K562 (cell line): ENCODE measurements around the gene SEC16A. TPM values are rescaled to one million over a fixed set of nuclear protein-coding genes. Genes with fewer than 3 reads are reported as not detected.
A peak's percentile ranks its signal among the peaks of the same experiment; 100 is the strongest.

ENCODE experiments used
- ATAC-seq: fragments of 200-7000 bp; cut with Tn5 transposase; 3 replicates; pipeline ENCODE4 v1.9.1; 2020; ENCODE audit warnings: moderate library complexity
- BruUV-seq: library from RNA; stranded (reverse); fragments of 400-500 nt; replicated peaks from 2 replicates; lab custom pipeline; 2021; lab: Mats Ljungman, UMichigan
- CTCF ChIA-PET: fragments of 300-600 bp; formaldehyde crosslinking; extraction: SDS; loops from one replicate; lab custom pipeline; 2021; ENCODE audit warnings: low intra/inter-chr PET ratio; lab: Yijun Ruan, JAX
- POLR2A ChIA-PET: fragments of 300-600, 350-650 bp; sonication (Branson Sonifier 250); formaldehyde crosslinking; extraction: SDS; loops from one replicate; lab custom pipeline; 2021; ENCODE audit warnings: antibody characterized with exemption, inconsistent platforms; lab: Yijun Ruan, JAX
- DNase-seq, 4 experiments: peaks; one replicate each; pipeline versions ENCODE4 v3.0.0 to v3.0.0-alpha.2; 2011 to 2018; ENCODE audit warnings: low spot score in 3 of 4, mixed read lengths in 3 of 4; ENCODE audit errors: extremely low read depth in 1 of 4
- FAIRE-seq: peaks from 2 replicates; lab custom pipeline; 2011; peaks lifted over from hg19 to GRCh38; lab: Jason Lieb, UNC
- H2AFZ ChIP-seq: 2 replicates; pipeline ENCODE4 v1.6.0; 2011; ENCODE audit warnings: low read depth, low read length, control low read depth, inconsistent platforms
- H3K27ac ChIP-seq: fragments of 200-600 bp; 3 replicates; pipeline ENCODE4 v1.8.0; 2011; ENCODE audit warnings: low read depth, mild to moderate bottlenecking, control low read depth, inconsistent platforms, low read length, moderate library complexity, mixed read lengths; ENCODE audit errors: extremely low read depth
- H3K27me3 ChIP-seq, 2 experiments: fragments of 300-600 bp in 1 of 2; 2 replicates in 1 of 2; 3 replicates in 1 of 2; pipeline versions ENCODE4 v1.6.0 to v1.8.0; 2011; ENCODE audit warnings: inconsistent platforms in 2 of 2, low read length in 2 of 2, mild to moderate bottlenecking in 1 of 2, mixed read lengths in 1 of 2, moderate library complexity in 1 of 2; ENCODE audit not compliant: control insufficient read depth in 2 of 2, insufficient read depth in 2 of 2
- H3K36me3 ChIP-seq: fragments of 300-600 bp; 3 replicates; pipeline ENCODE4 v1.8.0; 2011; ENCODE audit warnings: mild to moderate bottlenecking, low read length, inconsistent platforms; ENCODE audit not compliant: control insufficient read depth, insufficient read depth
- H3K4me1 ChIP-seq, 2 experiments: fragments of 200-600 bp in 1 of 2; replicated peaks in 1 of 2; 2 replicates in 1 of 2; 3 replicates in 1 of 2; pipeline versions ENCODE4 v1.5.1 to v1.8.0; 2011; ENCODE audit warnings: inconsistent platforms in 2 of 2, low read length in 2 of 2, mild to moderate bottlenecking in 1 of 2, mixed read lengths in 1 of 2, moderate library complexity in 1 of 2; ENCODE audit not compliant: control insufficient read depth in 2 of 2, insufficient read depth in 2 of 2
- H3K4me2 ChIP-seq: 2 replicates; pipeline ENCODE4 v1.6.1; 2011; ENCODE audit warnings: low read length, control low read depth, inconsistent platforms, mixed read lengths; ENCODE audit not compliant: insufficient read depth
- H3K4me3 ChIP-seq: fragments of 200-600 bp; sonication (generic), shearing (Covaris generic); 2 replicates; pipeline ENCODE4 v1.5.1; 2016; ENCODE audit warnings: control low read depth, inconsistent platforms
- H3K79me2 ChIP-seq: fragments of 200-600 bp; 3 replicates; pipeline ENCODE4 v1.8.0; 2011; ENCODE audit warnings: low read length, inconsistent platforms; ENCODE audit not compliant: control insufficient read depth, insufficient read depth
- H3K9ac ChIP-seq, 2 experiments: 2 replicates each; pipeline versions ENCODE4 v1.6.0 to v1.6.1; 2011; ENCODE audit warnings: low read depth in 2 of 2, low read length in 2 of 2, control low read depth in 1 of 2, inconsistent platforms in 1 of 2, mild to moderate bottlenecking in 1 of 2, mixed read lengths in 1 of 2; ENCODE audit not compliant: insufficient read depth in 1 of 2
- H3K9me1 ChIP-seq: one replicate; pipeline ENCODE4 v1.6.0; 2011; ENCODE audit warnings: inconsistent platforms, mild to moderate bottlenecking, low read length, moderate library complexity; ENCODE audit not compliant: control insufficient read depth, insufficient read depth
- H3K9me3 ChIP-seq: replicated peaks from 2 replicates; pipeline ENCODE4 v1.5.1; 2011; ENCODE audit warnings: low read depth, low read length, inconsistent platforms; ENCODE audit not compliant: control insufficient read depth, insufficient read depth
- H4K20me1 ChIP-seq: replicated peaks from 2 replicates; pipeline ENCODE4 v1.6.1; 2011; ENCODE audit warnings: low read length, inconsistent platforms, mixed read lengths; ENCODE audit not compliant: control insufficient read depth, insufficient read depth
- ARID1B ChIP-seq: fragments of 450-650 bp; IDR thresholded peaks from 2 replicates; pipeline ENCODE4 v1.6.1; 2016; ENCODE audit warnings: antibody characterized with exemption, mild to moderate bottlenecking, inconsistent platforms
- ESRRB ChIP-seq: fragments of 250-450 bp; sonication (Bioruptor Pico); IDR thresholded peaks from 2 replicates; pipeline ENCODE4 v1.5.0; 2020; ENCODE audit warnings: mild to moderate bottlenecking, moderate library complexity, borderline replicate concordance
- EWSR1 ChIP-seq: fragments of 450-650 bp; IDR thresholded peaks from 2 replicates; pipeline ENCODE4 v1.6.1; 2018; ENCODE audit warnings: borderline replicate concordance, mild to moderate bottlenecking, low read depth, moderate library complexity; ENCODE audit not compliant: partially characterized antibody
- TCF7L2 ChIP-seq: fragments of 150-350 bp; IDR thresholded peaks from 2 replicates; pipeline ENCODE4 v1.6.1; 2016; ENCODE audit warnings: low read depth, mild to moderate bottlenecking, low read length, moderate library complexity
- ZNF174 ChIP-seq: fragments of 250-450 bp; sonication (Bioruptor Pico); IDR thresholded peaks from 2 replicates; pipeline ENCODE4 v1.4.0; 2020; ENCODE audit warnings: mild to moderate bottlenecking
- ZNF184 ChIP-seq: sonication (generic); formaldehyde crosslinking; IDR thresholded peaks from 2 replicates; pipeline ENCODE4 v1.5.0; 2020; ENCODE audit warnings: missing genetic modification reagents
- ZNF551 ChIP-seq: fragments of 250-450 bp; sonication (Bioruptor Pico); IDR thresholded peaks from 2 replicates; pipeline ENCODE4 v1.5.0; 2021; ENCODE audit warnings: mild to moderate bottlenecking, moderate library complexity
- WGBS: fragments of 100-300 bp; shearing (Covaris generic); methylation state at CpG from one replicate; pipeline ENCODE4 v1.1.6; 2016; ENCODE audit warnings: low coverage, mixed read lengths; ENCODE audit not compliant: insufficient coverage; ENCODE audit errors: missing lambda C conversion rate; 5-methylcytosine and 5-hydroxymethylcytosine counted together
- in situ Hi-C: fragments of 300-500 bp; cut with MboI; formaldehyde crosslinking; loops from 4 replicates; pipeline ENCODE4 v1.15.0; 2018; ENCODE audit warnings: inconsistent platforms, mixed read lengths
- intact Hi-C: fragments of 100-400 bp; cut with micrococcal nuclease; formaldehyde crosslinking; loops from 2 replicates; pipeline ENCODE4 v1.14.2; 2022
- polyA plus RNA-seq, 8 experiments: library from polyadenylated mRNA; depleted of rRNA in 4 of 8; stranded (reverse) in 5 of 8; unstranded in 3 of 8; fragments of >200 nt; fragmentation: Nextera tagmentation in 2 of 8; fragmentation: Illumina TruSeq in 1 of 8; extraction: Ambion mirVana in 2 of 8; extraction: Trizol in 1 of 8; gene quantifications; 2 replicates each; pipeline versions ENCODE4 v1.2.1 to v1.2.3, GENCODE V29; 2011 to 2014; ENCODE audit warnings: inconsistent platforms in 1 of 8, missing spikeins in 1 of 8
- total RNA-seq, 7 experiments: library from RNA; depleted of rRNA in 6 of 7; stranded (reverse); fragments of >200 nt in 6 of 7; fragmentation: Illumina TruSeq in 2 of 7; extraction: Trizol in 2 of 7; gene quantifications; 2 replicates each; pipeline versions ENCODE4 v1.2.1 to v1.2.3, GENCODE V29; 2011 to 2021; ENCODE audit warnings: low replicate concordance in 1 of 7
- TF ChIP-seq, protein P1 (sequence below): sonication (generic); formaldehyde crosslinking; IDR thresholded peaks from 2 replicates; pipeline ENCODE4 v1.8.0; 2022; ENCODE audit warnings: missing genetic modification reagents, mild to moderate bottlenecking, borderline replicate concordance

Gene SEC16A
- total and polyA plus RNA-seq, 9 of the 15 experiments (the other 6 are each of a cell fraction or from before 2014, with no cell fraction given), result 8.3 to 62.8 (median 14.0) TPM

DNA sequence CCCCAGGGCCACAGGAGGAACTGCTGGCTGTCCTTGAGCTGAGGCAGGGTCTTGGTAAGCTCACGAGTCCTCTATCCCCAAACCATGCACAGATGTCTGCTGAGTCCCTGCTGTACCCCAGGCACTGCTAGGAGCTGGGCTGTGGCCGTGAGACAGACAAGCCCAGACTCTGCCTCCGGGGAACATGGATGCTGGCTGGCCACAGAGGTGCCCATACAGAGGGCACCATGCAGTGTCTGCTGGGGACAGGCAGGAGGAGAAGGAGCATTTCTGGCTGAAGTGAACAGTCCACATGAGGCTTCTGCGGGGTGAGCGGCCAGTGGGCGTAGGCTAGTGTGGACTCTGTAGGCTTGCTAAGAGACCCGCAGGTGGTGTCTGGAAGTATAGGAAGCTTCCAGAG, 4.8 kb upstream of the SEC16A start:
- no peak for DNase-seq
- BruUV-seq, result no TSS peak
- Histone ChIP-seq H3K79me2 (peaks cover 2% of the 10 kb centered on the region), H3K9ac (peak overlapping the region in 1 of 2 experiments; percentile 65; a peak in 1 of 4 replicates), H3K9me1 (no peaks in the 10 kb centered on the region), H3K36me3 (no peaks in the 10 kb centered on the region), H4K20me1 (peaks cover 10% of the 10 kb centered on the region), H3K9me3 (no peaks in the 10 kb centered on the region), H2AFZ (no peak overlapping the region), H3K4me2 (no peak overlapping the region), H3K27ac (no peak overlapping the region), H3K4me3 (no peak overlapping the region), H3K27me3 (peaks cover 0 to 31% of the 10 kb centered on the region in 2 experiments; a peak in 3 of 5 replicates), H3K4me1 (peaks cover 8 to 35% of the 10 kb centered on the region in 2 experiments)
- FAIRE-seq, result no peak
- TF ChIP-seq ZNF184 (CRISPR knock-in tag) (no peak), TCF7L2 (no peak), ESRRB (no peak), ZNF174 (CRISPR knock-in tag) (no peak), ZNF551 (CRISPR knock-in tag) (no peak), EWSR1 (no peak), ARID1B (no peak)
- TF ChIP-seq, protein P1, sequence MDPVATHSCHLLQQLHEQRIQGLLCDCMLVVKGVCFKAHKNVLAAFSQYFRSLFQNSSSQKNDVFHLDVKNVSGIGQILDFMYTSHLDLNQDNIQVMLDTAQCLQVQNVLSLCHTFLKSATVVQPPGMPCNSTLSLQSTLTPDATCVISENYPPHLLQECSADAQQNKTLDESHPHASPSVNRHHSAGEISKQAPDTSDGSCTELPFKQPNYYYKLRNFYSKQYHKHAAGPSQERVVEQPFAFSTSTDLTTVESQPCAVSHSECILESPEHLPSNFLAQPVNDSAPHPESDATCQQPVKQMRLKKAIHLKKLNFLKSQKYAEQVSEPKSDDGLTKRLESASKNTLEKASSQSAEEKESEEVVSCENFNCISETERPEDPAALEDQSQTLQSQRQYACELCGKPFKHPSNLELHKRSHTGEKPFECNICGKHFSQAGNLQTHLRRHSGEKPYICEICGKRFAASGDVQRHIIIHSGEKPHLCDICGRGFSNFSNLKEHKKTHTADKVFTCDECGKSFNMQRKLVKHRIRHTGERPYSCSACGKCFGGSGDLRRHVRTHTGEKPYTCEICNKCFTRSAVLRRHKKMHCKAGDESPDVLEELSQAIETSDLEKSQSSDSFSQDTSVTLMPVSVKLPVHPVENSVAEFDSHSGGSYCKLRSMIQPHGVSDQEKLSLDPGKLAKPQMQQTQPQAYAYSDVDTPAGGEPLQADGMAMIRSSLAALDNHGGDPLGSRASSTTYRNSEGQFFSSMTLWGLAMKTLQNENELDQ, result no peak
- in situ Hi-C loops, result no loop called here
- CTCF ChIA-PET, result interaction anchor here (1.9 to 7.1 kb wide), 4 partner anchors 137 to 157 kb away, joined by 7 to 154 read pairs (median 18); no protein-coding TSS in a partner anchor
- no peak for ATAC-seq
- WGBS, result 15% methylated on average over 7 of the region's 7 CpGs
- POLR2A ChIA-PET, result interaction anchor here (0.9 to 1.3 kb wide), 3 partner anchors 40 to 144 kb away, joined by 3 to 4 read pairs (median 3); no protein-coding TSS in a partner anchor
- intact Hi-C loops, result loop anchor here (5.0 kb wide), 1 partner anchor 205 kb away; no protein-coding TSS in a partner anchor
